GM23248 (cell line): ENCODE data around the gene BCL7A. TPM values are rescaled to one million over a fixed set of nuclear protein-coding genes. Genes with fewer than 3 reads are reported as not detected.
"Not testable (repeated sequence)": the region's sequence is repeated elsewhere in the genome, so short reads cannot be mapped to it uniquely, and the experiment has no call there.

Experiments used
- DNase-seq: peaks from one replicate; pipeline ENCODE4 v3.0.0-alpha.2; 2015
- H2AFZ ChIP-seq: fragments of 200-600 bp; sonication (generic); 2 replicates; pipeline ENCODE4 v1.6.1; 2016; ENCODE audit warnings: antibody characterized with exemption
- H3F3A ChIP-seq: fragments of 200-600 bp; sonication (generic); 2 replicates; pipeline ENCODE4 v1.6.1; 2016; ENCODE audit warnings: mild to moderate bottlenecking, antibody characterized with exemption, mixed run types; ENCODE audit not compliant: insufficient read depth
- H3K27ac ChIP-seq: fragments of 200-600 bp; sonication (generic); 2 replicates; pipeline ENCODE4 v1.5.1; 2016; ENCODE audit warnings: mild to moderate bottlenecking
- H3K27me3 ChIP-seq: fragments of 200-600 bp; sonication (generic); replicated peaks from 2 replicates; pipeline ENCODE4 v1.6.1; 2016; ENCODE audit warnings: mild to moderate bottlenecking; ENCODE audit not compliant: insufficient read depth
- H3K36me3 ChIP-seq: fragments of 200-600 bp; sonication (generic); 2 replicates; pipeline ENCODE4 v1.6.1; 2016; ENCODE audit warnings: low read depth, mild to moderate bottlenecking
- H3K4me1 ChIP-seq: fragments of 200-600 bp; sonication (generic); 2 replicates; pipeline ENCODE4 v1.6.1; 2016; ENCODE audit warnings: mild to moderate bottlenecking; ENCODE audit not compliant: insufficient read depth
- H3K4me2 ChIP-seq: fragments of 200-600 bp; sonication (generic); one replicate; pipeline ENCODE4 v1.6.1; 2016; ENCODE audit warnings: mild to moderate bottlenecking; ENCODE audit not compliant: unreplicated experiment
- H3K4me3 ChIP-seq: fragments of 200-600 bp; sonication (generic); 2 replicates; pipeline ENCODE4 v1.5.1; 2016; ENCODE audit warnings: mild to moderate bottlenecking
- H3K79me2 ChIP-seq: fragments of 200-600 bp; sonication (generic); 2 replicates; pipeline ENCODE4 v1.6.1; 2016; ENCODE audit warnings: mild to moderate bottlenecking; ENCODE audit not compliant: insufficient read depth
- H3K9ac ChIP-seq: fragments of 200-600 bp; sonication (generic); 2 replicates; pipeline ENCODE4 v1.6.1; 2016; ENCODE audit warnings: mild to moderate bottlenecking
- H3K9me2 ChIP-seq: fragments of 200-600 bp; sonication (generic); 2 replicates; pipeline ENCODE4 v1.6.1; 2016; ENCODE audit warnings: mixed run types, mild to moderate bottlenecking, moderate library complexity; ENCODE audit not compliant: insufficient read depth
- H3K9me3 ChIP-seq: fragments of 200-600 bp; sonication (generic); one replicate; pipeline ENCODE4 v1.6.1; 2017; ENCODE audit warnings: low read depth
- H4K20me1 ChIP-seq: fragments of 200-600 bp; sonication (generic); 2 replicates; pipeline ENCODE4 v1.6.0; 2016; ENCODE audit not compliant: insufficient read depth
- EZH2 ChIP-seq: fragments of 200-600 bp; sonication (generic); IDR thresholded peaks from 2 replicates; pipeline ENCODE4 v1.6.1; 2018; ENCODE audit warnings: antibody characterized with exemption, mild to moderate bottlenecking; ENCODE audit not compliant: insufficient read depth, poor library complexity, severe bottlenecking
- EZH2phosphoT487 ChIP-seq: fragments of 200-600 bp; sonication (generic); IDR thresholded peaks from 2 replicates; pipeline ENCODE4 v1.6.1; 2018; ENCODE audit warnings: antibody characterized with exemption, moderate library complexity, mild to moderate bottlenecking, low read depth; ENCODE audit not compliant: insufficient read depth
- WGBS, 2 experiments: methylation state at CpG; one replicate each; pipeline ENCODE4 v1.1.6; 2015 to 2017; ENCODE audit warnings: low lambda C conversion rate in 2 of 2, low coverage in 1 of 2; ENCODE audit errors: missing lambda C conversion rate in 2 of 2; 5-methylcytosine and 5-hydroxymethylcytosine counted together
- in situ Hi-C: fragments of 300-500 bp; cut with MboI; formaldehyde crosslinking; loops from 2 replicates; pipeline ENCODE4 v1.15.0; 2020
- polyA plus RNA-seq: library from polyadenylated mRNA; unstranded; fragments of >200 nt; fragmentation: Nextera tagmentation; extraction: Ambion mirVana; gene quantifications from 2 replicates; pipeline ENCODE4 v1.2.1, GENCODE V29; 2016
- total RNA-seq: library from RNA; depleted of rRNA; stranded (reverse); fragments of >200 nt; shearing (Covaris generic); gene quantifications from 2 replicates; pipeline ENCODE4 v1.2.3, GENCODE V29; 2014

Gene BCL7A
- total and polyA plus RNA-seq, 2 experiments from 2014 or later = 2.7 to 4.2 TPM

GRCh38 chr12:121983536-121984210 is 38.0 kb upstream of the BCL7A start:
- Histone ChIP-seq H4K20me1 (no peaks in the 10 kb centered on the region), H3F3A (no peaks in the 10 kb centered on the region), H3K27ac (no peak overlapping the region), H3K4me2 (no peak overlapping the region), H3K9me2 (no peaks in the 10 kb centered on the region), H3K36me3 (no peaks in the 10 kb centered on the region), H3K79me2 (no peaks in the 10 kb centered on the region), H3K9me3 (no peaks in the 10 kb centered on the region), H3K27me3 (no peaks in the 10 kb centered on the region), H3K9ac (no peak overlapping the region), H3K4me1 (no peaks in the 10 kb centered on the region), H2AFZ (no peak overlapping the region), H3K4me3 (no peak overlapping the region)
- no peak for DNase-seq
- WGBS, 2 experiments = 84 to 85% methylated on average over 13 of the region's 13 CpGs
- in situ Hi-C loops = no loop called here
- no peak for TF ChIP-seq EZH2
- TF ChIP-seq EZH2phosphoT487 = no peak

- WGBS, 2 experiments = 90 to 93% methylated on average over 14 of the region's 14 CpGs
- H3K27me3 ChIP-seq = no peaks in the 10 kb centered on the region
- no peak overlapping the region for H3K4me3 ChIP-seq
- DNase-seq = no peak
- in situ Hi-C loops = no loop called here
- H3K9me3 ChIP-seq = no peaks in the 10 kb centered on the region
- H3K27ac ChIP-seq = no peak overlapping the region
- no peak overlapping the region for H3K9ac ChIP-seq
- no peaks in the 10 kb centered on the region for H3K79me2 ChIP-seq
- no peaks in the 10 kb centered on the region for H3K9me2 ChIP-seq
- no peaks in the 10 kb centered on the region for H4K20me1 ChIP-seq
- no peak for TF ChIP-seq EZH2phosphoT487
- TF ChIP-seq EZH2 = no peak
- H3K36me3 ChIP-seq = no peaks in the 10 kb centered on the region
- no peak overlapping the region for H2AFZ ChIP-seq
- peaks cover 8% of the 10 kb centered on the region for H3F3A ChIP-seq
- peaks cover 12% of the 10 kb centered on the region for H3K4me1 ChIP-seq
- H3K4me2 ChIP-seq = no peak overlapping the region
Observed at GRCh38 chr12:121986489-121987245, 35.0 kb upstream of the BCL7A start.

- 98 to 99% methylated on average over 10 of the region's 10 CpGs for WGBS, 2 experiments
- H4K20me1 ChIP-seq, DNase-seq, H3K9me2 ChIP-seq, H3K9me3 ChIP-seq, H3K27me3 ChIP-seq, H3K27ac ChIP-seq, H3K79me2 ChIP-seq, H3K4me2 ChIP-seq, in situ Hi-C loops, H3K9ac ChIP-seq, H2AFZ ChIP-seq, H3K36me3 ChIP-seq, H3K4me3 ChIP-seq: not testable (repeated sequence)
- Histone ChIP-seq H3K4me1 (peaks cover 21% of the 10 kb centered on the region), H3F3A (peaks cover 14% of the 10 kb centered on the region)
Observed at GRCh38 chr12:121988519-121988918, 33.2 kb upstream of the BCL7A start.

GRCh38 chr12:121989276-121990113 is 32.2 kb upstream of the BCL7A start:
- no peak overlapping the region for H3K27ac ChIP-seq
- H2AFZ ChIP-seq = no peak overlapping the region
- in situ Hi-C loops = no loop called here
- no peaks in the 10 kb centered on the region for H3K79me2 ChIP-seq
- H3K4me3 ChIP-seq = no peak overlapping the region
- peaks cover 21% of the 10 kb centered on the region for H3K4me1 ChIP-seq
- no peaks in the 10 kb centered on the region for H4K20me1 ChIP-seq
- H3K9ac ChIP-seq = no peak overlapping the region
- no peaks in the 10 kb centered on the region for H3K9me2 ChIP-seq
- H3F3A ChIP-seq = peaks cover 14% of the 10 kb centered on the region
- H3K27me3 ChIP-seq = no peaks in the 10 kb centered on the region
- DNase-seq = no peak
- 93% methylated on average over 14 of the region's 14 CpGs for WGBS, 2 experiments
- no peak overlapping the region for H3K4me2 ChIP-seq
- no peaks in the 10 kb centered on the region for H3K36me3 ChIP-seq
- H3K9me3 ChIP-seq = no peaks in the 10 kb centered on the region
- no peak for TF ChIP-seq EZH2phosphoT487
- TF ChIP-seq EZH2 = no peak
